GM18951 (cell line): ENCODE measurements around the gene KCTD15.
A peak's percentile ranks its signal among the peaks of the same experiment; 100 is the strongest.
"Not testable (repeated sequence)": the region's sequence is repeated elsewhere in the genome, so short reads cannot be mapped to it uniquely, and the experiment has no call there.

Experiments used
- POLR2A ChIP-seq: IDR thresholded peaks from 4 replicates; pipeline ENCODE4 v1.6.1; 2011; ENCODE audit warnings: mild to moderate bottlenecking; ENCODE audit not compliant: insufficient read length, insufficient read depth; ENCODE audit errors: extremely low read depth
- in situ Hi-C: fragments of 300-500 bp; cut with MboI; formaldehyde crosslinking; loops from one replicate; pipeline ENCODE4 v1.12.0; 2022; ENCODE audit warnings: low sequenced_read_pairs, mixed read lengths, inconsistent platforms; ENCODE audit not compliant: unreplicated experiment

Gene KCTD15

DNA sequence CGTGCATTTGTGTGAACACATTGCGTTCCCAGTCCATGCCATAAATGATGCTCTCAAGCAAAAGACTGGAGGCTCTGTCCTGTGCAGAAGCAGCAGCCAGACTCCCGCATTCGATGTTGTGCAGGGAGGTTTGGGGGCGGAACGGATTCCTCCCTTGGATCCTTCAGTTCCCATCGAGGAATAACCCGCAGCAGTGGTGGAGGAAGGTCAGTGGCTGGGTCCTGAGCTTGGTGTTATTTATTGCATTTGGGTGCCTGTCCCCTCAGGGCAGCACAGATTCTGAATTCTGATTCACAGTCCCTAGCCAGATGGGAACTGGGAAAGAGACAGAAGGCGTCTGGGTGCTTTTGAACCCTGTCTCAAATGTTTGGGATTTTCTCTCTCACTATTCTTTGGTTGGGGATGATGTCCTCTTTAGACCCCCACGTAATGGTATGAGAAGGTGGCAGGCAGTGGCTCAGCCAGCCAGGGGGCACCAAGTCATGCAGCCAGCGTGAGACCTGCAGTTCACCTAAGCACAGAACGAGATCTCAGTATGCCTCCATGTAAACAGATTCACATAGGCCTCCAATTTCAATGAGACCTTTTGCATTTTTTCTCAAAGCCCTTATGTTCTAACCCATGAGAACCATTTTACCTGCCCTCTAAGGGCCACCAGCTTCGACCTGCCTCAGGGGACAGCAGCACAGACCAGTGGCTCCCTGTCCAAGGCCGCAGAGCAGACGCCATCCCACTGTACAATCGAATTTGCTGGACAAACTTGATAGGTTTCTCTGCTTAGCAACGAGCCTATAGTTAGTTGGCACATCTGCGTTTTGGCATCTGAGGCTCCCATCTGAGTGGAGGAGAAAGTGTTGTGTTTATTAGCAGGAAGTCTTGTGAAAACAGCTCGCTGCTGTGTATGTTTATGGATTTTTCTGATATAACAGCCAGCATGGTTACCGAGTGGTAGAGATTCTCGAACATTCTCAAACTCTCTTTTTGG lies 17.8 kb downstream of the KCTD15 start:
- in situ Hi-C loops: no loop called here
- no peak for TF ChIP-seq POLR2A

DNA sequence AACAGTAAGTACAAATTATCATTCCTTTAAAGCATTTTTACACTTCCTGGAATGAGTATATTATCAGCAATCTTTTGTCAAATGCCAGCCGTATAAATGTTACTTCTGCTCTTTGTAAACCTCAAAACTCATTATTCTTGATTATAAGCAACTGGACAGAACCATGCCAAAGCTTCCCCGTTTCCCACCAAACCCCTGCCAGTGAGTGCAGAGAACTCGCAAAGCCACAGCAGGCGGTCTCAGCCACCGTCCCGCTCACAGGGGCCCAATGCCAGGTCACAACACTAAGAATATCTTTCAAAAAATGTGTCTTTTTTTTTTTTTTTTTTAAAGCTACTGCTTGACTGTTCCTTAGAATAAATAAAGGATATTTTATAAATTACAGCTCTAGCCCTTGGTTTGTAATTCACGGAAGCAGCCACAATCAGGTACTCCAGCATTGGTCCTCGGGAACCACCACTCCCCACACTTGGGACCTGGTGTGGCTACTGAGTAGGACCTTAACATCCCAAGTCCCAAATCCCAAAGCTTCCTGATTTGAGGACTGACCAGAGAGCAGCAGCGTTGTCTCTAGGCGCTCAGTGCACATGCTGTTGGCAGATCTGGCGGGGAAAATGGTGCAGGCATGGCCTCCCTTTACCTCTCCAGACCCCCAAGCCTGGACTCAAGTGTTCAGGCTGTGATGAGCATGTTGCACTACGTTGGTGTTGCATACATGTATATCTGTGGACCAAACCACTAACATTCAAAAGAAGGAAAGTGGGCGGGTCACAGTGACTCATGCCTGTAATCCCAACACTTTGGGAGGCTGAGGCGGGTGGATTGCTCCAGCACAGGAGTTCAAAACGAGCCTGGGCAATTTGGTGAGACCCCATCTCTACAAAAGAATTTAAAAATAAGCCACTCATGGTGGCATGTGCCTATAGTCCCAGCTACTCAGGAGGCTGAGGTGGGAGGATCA lies 19.0 kb downstream of the KCTD15 start:
- TF ChIP-seq POLR2A: no peak
- in situ Hi-C loops: no loop called here

DNA sequence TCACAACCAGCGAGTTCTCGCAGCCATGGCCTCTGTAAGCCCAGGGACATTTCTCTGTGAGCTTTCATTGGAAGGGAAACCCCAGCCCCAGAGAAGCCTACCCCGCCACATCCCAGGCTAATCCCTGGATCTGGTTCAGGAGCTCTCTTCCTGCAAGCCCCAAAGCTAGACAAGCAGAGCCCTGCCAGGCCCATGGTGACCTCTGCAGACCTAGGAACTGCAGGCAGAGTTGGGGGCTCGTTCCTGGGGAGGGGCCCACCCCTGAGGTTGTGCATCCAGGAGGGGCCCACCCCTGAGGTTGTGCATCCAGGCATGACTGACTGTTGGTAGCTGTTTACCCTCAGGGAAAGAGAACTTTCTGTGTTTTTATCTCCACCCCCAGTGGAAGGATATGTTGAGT lies 21.7 kb downstream of the KCTD15 start:
- TF ChIP-seq POLR2A: no peak
- in situ Hi-C loops: no loop called here

DNA sequence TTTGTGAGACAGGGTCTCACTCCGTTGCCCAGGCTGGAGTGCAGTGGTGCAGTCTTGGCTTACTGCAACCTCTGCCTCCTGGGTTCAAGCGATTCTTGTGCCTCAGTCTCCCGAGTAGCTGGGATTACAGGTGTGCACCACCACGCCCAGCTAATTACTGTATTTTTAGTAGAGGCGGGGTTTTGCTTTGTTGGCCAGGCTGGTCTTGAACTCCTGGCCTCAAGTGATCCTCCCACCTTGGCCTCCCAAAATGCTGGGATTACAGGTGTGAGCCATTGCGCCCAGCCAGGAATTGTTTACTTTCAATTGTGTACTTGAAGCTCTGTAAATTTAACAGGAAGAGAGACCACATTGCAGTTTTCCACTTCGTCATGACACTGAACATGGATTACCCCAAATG lies 22.4 kb downstream of the KCTD15 start:
- in situ Hi-C loops: not testable (repeated sequence)

DNA sequence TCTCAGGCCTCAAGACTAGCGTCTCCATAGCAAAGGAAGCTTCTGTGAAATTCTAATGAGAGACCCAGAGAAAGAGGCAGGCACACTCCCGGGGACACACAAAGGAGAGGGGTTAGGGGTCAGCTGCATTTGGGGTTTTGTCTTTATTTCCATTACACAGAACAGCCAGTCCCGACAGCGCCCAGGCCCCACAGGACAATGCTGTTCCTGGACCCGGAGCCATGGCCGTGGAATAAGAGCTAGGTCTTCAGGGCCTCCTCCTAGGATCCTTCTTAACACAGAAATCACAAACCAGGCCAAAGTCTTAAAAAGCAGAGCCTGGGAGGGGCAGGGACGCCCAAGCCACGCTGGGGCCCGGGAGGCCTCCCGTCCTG lies 22.8 kb downstream of the KCTD15 start:
- TF ChIP-seq POLR2A: no peak
- in situ Hi-C loops: no loop called here

DNA sequence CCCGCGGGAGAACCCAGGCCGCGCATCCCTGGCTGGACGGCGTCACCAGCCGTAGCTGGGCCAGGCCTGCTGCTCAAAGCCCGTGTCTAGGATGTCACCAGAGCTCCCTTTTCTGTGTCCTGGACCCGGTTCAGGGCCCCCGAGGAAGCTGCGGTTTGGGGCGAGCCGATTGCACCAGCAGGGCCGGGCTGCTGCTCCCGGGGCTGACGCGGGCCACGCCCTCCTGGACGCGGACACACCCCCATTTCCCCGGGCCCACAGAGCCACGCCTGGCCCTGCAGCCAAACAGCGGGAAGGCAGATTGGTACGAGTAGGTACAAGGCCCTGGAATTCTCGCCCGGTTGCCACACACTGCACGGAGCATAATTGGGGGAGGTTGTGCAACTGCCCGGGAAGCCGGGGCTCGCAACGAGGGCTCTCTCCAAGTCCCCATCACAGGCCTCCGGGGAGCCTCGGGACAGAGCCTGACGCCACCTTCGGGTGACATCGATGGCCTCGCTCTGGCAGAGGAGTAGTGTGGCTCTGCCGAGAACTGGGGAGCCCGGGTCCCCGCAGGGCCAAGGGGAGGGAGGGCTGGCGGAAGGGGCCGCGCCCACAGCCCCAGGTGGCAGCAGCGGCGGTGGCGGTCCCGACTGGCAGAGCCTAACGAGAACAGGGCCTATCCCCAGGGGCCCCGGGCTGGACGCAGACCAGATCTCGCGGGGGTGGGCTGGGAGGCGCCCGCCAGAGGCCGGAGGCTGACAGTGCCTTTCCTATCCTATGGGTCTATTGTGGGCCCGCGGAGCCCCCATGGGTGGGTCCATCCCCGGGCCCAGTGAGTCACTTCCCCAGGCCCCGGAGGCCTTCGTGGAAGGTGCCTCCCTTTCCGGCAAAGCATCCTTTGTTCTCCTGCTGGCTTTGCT lies 23.5 kb downstream of the KCTD15 start:
- peak; percentile 29 for TF ChIP-seq POLR2A
- in situ Hi-C loops: no loop called here

DNA sequence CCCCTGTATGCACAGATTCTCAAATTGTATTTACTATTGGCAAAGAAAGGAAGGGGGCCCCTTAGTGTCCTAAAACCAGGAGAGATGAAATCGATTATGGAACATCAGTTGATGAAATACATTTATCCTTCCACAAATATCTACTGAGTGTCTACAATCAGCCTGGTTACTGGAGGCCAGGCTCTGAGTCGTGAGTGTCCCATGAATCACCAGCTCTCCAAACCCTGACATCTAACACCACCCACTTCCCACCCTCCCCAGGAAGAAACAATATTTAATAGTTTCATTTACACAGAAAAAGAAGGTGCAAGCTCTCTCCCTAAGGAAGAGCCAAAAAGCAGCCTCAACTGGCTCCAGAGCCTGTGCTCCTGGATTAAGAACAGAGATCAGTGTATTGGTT lies 25.2 kb downstream of the KCTD15 start:
- in situ Hi-C loops: no loop called here

DNA sequence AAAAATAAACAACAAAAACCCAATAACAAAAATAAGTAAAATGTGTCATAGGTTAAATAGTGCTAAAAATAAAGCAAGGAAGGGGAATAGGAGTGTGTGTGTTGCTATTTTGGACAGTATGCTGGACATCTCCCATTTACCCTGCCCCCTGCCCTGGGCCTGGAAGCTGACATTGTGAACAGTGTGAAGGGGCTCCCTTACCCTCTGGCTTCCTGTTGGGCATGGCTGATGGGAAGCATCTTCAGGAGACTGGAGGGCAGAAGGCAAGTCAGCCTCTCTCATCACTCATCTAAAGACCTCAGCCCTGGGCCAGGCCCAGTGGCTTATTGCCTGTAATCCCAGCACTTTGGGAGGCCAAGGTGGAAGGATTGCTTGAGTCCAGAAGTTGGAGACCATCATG lies 26.7 kb downstream of the KCTD15 start:
- in situ Hi-C loops: no loop called here
- TF ChIP-seq POLR2A: no peak

More for the DNA sequence above, 25.2 kb downstream of the KCTD15 start:
- no peak for TF ChIP-seq POLR2A

DNA sequence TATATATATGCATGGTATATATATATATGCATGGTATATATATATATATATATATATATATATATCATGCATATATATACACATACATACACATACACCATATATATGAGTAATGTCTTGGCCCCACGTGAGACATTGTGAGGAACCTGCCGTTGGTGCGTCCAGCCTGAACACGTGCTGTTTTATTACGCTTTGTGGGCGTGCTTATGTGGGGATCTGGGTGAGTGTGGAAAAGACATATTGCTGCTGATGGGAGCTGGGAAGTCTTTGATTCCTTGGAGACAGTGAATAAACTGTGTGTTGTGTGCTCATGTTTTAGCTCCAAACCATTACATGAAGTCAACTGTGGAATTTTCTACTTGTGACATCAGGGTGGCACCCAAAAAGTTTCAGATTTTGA lies 28.9 kb downstream of the KCTD15 start:
- TF ChIP-seq POLR2A: no peak
- in situ Hi-C loops: no loop called here

DNA sequence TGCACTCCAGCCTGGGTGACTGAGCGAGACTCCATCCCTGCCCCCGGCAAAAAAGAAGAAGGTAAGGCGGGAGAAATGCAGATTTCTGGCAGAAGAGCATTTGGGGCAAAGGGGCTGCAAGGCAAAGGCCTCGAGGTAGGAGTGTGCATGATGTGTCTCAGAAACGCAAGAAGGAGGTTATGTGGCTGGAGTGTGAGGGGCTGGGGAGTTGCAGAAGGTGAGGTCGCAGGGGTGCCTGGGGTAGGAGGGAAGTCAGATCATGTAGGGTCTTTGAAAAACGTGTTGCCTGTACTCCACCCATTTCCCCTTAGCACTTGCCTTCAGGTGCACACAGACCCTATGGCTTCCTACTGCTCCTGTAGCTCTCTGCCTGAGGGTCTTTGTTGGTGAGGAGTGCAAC lies 29.9 kb downstream of the KCTD15 start:
- no peak for TF ChIP-seq POLR2A
- in situ Hi-C loops: no loop called here

DNA sequence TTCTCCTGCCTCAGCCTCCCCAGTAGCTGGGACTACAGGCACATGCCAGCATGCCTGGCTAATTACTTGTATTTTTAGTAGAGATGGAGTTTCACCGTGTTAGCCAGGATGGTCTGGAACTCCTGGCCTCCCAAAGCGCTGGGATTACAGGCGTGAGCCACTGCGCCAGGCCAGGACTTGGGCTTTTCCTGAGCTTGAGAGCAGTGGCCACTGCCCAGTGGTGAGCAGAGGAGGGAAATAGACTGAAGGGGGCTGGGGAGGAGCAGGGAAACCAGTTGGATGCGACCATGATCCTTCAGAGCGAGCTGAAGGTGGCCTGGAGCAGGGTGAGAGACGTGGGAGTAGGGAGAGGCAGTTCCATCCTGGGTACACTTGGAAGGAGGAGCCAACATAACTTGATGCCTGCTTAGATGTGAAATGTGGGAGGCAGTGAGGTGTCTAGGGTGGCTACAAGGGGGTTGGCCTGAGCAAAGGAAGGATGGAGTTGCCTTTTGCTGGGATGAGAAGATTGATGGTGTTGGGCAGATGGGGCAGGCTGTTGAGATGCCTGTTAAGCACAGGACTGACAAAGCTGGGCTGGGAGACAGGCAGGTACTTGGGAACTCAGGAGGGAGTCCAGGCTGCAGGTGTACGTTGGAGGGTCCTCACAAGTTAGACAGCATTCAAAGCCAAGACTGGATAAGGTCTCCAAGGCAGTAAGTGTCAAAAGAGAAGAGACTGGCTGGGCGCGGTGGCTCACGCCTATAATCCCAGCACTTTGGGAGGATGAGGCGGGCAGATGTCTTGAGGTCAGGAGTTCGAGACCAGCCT lies 31.8 kb downstream of the KCTD15 start:
- in situ Hi-C loops: no loop called here
- TF ChIP-seq POLR2A: no peak

DNA sequence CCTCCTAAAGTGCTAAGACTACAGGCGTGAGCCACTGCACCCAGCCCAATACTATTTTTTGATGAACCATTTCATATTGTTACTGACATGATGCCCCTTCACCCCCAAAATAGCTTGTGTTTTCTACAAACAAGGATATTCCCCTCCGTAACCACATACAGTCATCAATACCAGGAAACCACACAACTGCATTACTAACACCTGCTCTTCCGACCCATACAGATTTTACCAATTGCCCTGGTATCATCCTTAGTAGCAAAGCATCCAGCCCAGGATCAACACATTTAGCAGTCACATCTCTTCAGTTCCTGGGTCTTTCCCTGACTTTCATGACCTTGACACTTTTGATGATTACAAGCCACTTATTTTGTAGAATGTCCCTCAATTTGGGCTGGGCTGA lies 33.6 kb downstream of the KCTD15 start:
- in situ Hi-C loops: no loop called here
- no peak for TF ChIP-seq POLR2A
